GM23338 (cell line): ENCODE results near the gene CACNB1. TPM values are rescaled to one million over a fixed set of nuclear protein-coding genes. Genes with fewer than 3 reads are reported as not detected.

Experiments used
- ATAC-seq: fragments of 200-7000 bp; cut with Tn5 transposase; 3 replicates; pipeline ENCODE4 v1.9.1; 2020
- DNase-seq: peaks from one replicate; pipeline ENCODE4 v3.0.0-alpha.2; 2015; ENCODE audit warnings: low spot score
- H2AFZ ChIP-seq: fragments of 200-600 bp; sonication (generic); 2 replicates; pipeline ENCODE4 v1.8.0; 2016; ENCODE audit warnings: antibody characterized with exemption, mild to moderate bottlenecking, moderate library complexity
- H3F3A ChIP-seq: fragments of 200-600 bp; sonication (generic); replicated peaks from 2 replicates; pipeline ENCODE4 v1.8.0; 2017; ENCODE audit warnings: antibody characterized with exemption, mixed run types, low read depth
- H3K27ac ChIP-seq: fragments of 200-600 bp; sonication (generic); 2 replicates; pipeline ENCODE4 v1.6.1; 2016; ENCODE audit warnings: low read depth
- H3K27me3 ChIP-seq: fragments of 200-600 bp; sonication (generic); 2 replicates; pipeline ENCODE4 v1.8.0; 2016; ENCODE audit warnings: mild to moderate bottlenecking, mixed run types, moderate library complexity; ENCODE audit not compliant: insufficient read depth
- H3K36me3 ChIP-seq: fragments of 200-600 bp; sonication (generic); 2 replicates; pipeline ENCODE4 v1.8.0; 2016; ENCODE audit warnings: mild to moderate bottlenecking; ENCODE audit not compliant: insufficient read depth
- H3K4me1 ChIP-seq: fragments of 200-600 bp; sonication (generic); 2 replicates; pipeline ENCODE4 v1.8.0; 2016; ENCODE audit warnings: mild to moderate bottlenecking, moderate library complexity; ENCODE audit not compliant: insufficient read depth
- H3K4me2 ChIP-seq: fragments of 200-600 bp; sonication (generic); 2 replicates; pipeline ENCODE4 v1.7.1; 2017; ENCODE audit warnings: mixed run types
- H3K4me3 ChIP-seq: fragments of 200-600 bp; sonication (generic); 2 replicates; pipeline ENCODE4 v1.6.1; 2016; ENCODE audit warnings: mixed run types
- H3K79me2 ChIP-seq: fragments of 200-600 bp; sonication (generic); replicated peaks from 2 replicates; pipeline ENCODE4 v1.8.0; 2017; ENCODE audit warnings: mild to moderate bottlenecking; ENCODE audit not compliant: insufficient read depth
- H3K9me2 ChIP-seq: fragments of 200-600 bp; sonication (generic); 2 replicates; pipeline ENCODE4 v1.8.0; 2017; ENCODE audit not compliant: insufficient read depth
- H4K20me1 ChIP-seq: fragments of 200-600 bp; sonication (generic); replicated peaks from 2 replicates; pipeline ENCODE4 v1.8.0; 2017; ENCODE audit warnings: mild to moderate bottlenecking; ENCODE audit not compliant: insufficient read depth
- H3K27ac Mint-ChIP-seq: 2 replicates; pipeline ENCODE4 v1.8.0; 2020; ENCODE audit warnings: inconsistent platforms, mild to moderate bottlenecking, moderate library complexity, mixed read lengths
- H3K27me3 Mint-ChIP-seq: 3 replicates; pipeline ENCODE4 v1.8.0; 2022; ENCODE audit warnings: low read depth, mild to moderate bottlenecking, moderate library complexity, mixed read lengths, inconsistent platforms; ENCODE audit not compliant: insufficient read depth, poor library complexity
- H3K36me3 Mint-ChIP-seq: 3 replicates; pipeline ENCODE4 v1.8.0; 2021; ENCODE audit warnings: low read depth, mild to moderate bottlenecking, inconsistent platforms, moderate library complexity, mixed read lengths
- H3K4me1 Mint-ChIP-seq: 3 replicates; pipeline ENCODE4 v1.8.0; 2020; ENCODE audit warnings: mild to moderate bottlenecking, inconsistent platforms, mixed read lengths
- H3K4me3 Mint-ChIP-seq: 3 replicates; pipeline ENCODE4 v1.8.0; 2021; ENCODE audit warnings: moderate library complexity, mild to moderate bottlenecking, inconsistent platforms, mixed read lengths
- H3K9me3 Mint-ChIP-seq: 3 replicates; pipeline ENCODE4 v1.8.0; 2020; ENCODE audit warnings: moderate library complexity, mild to moderate bottlenecking, inconsistent platforms, mixed read lengths
- CREB1 ChIP-seq: fragments of 250-450 bp; sonication (Bioruptor Pico); IDR thresholded peaks from 2 replicates; pipeline ENCODE4 v1.5.0; 2020; ENCODE audit warnings: low read depth, mild to moderate bottlenecking, moderate library complexity
- CTCF ChIP-seq, 2 experiments: fragments of 200-600 bp in 1 of 2; sonication (generic) in 1 of 2; conservative IDR thresholded peaks; 2 replicates each; pipeline versions ENCODE4 v1.5.1 to v1.6.1; 2016 to 2017; ENCODE audit warnings: antibody characterized with exemption in 2 of 2, low read depth in 2 of 2, mild to moderate bottlenecking in 2 of 2, moderate library complexity in 1 of 2
- EZH2 ChIP-seq: fragments of 200-600 bp; sonication (generic); IDR thresholded peaks from one replicate; pipeline ENCODE4 v1.8.0; 2017; ENCODE audit warnings: antibody characterized with exemption, mild to moderate bottlenecking, low read depth; ENCODE audit not compliant: unreplicated experiment
- EZH2phosphoT487 ChIP-seq: fragments of 200-600 bp; sonication (generic); IDR thresholded peaks from one replicate; pipeline ENCODE4 v1.8.1; 2018; ENCODE audit warnings: antibody characterized with exemption; ENCODE audit not compliant: unreplicated experiment
- JUNB ChIP-seq: IDR thresholded peaks from one replicate; pipeline ENCODE4 v1.6.1; 2016; ENCODE audit warnings: antibody characterized with exemption; ENCODE audit not compliant: unreplicated experiment
- NANOG ChIP-seq: IDR thresholded peaks from 2 replicates; pipeline ENCODE4 v1.6.1; 2016; ENCODE audit warnings: antibody characterized with exemption, borderline replicate concordance
- POLR2AphosphoS5 ChIP-seq: IDR thresholded peaks from 2 replicates; pipeline ENCODE4 v1.6.1; 2016; ENCODE audit warnings: antibody characterized with exemption, low read depth
- STAT1 ChIP-seq: IDR thresholded peaks from one replicate; pipeline ENCODE4 v1.6.1; 2016; ENCODE audit warnings: antibody characterized with exemption; ENCODE audit not compliant: unreplicated experiment
- ZNF114 ChIP-seq: fragments of 250-450 bp; sonication (Bioruptor Pico); IDR thresholded peaks from 2 replicates; pipeline ENCODE4 v1.5.0; 2020; ENCODE audit warnings: mild to moderate bottlenecking, moderate library complexity
- ZNF331 ChIP-seq: fragments of 250-450 bp; sonication (Bioruptor Pico); IDR thresholded peaks from 2 replicates; pipeline ENCODE4 v1.5.0; 2020; ENCODE audit warnings: low read depth, mild to moderate bottlenecking, moderate library complexity
- polyA plus RNA-seq: library from polyadenylated mRNA; unstranded; fragments of >200 nt; fragmentation: Nextera tagmentation; extraction: Ambion mirVana; gene quantifications from 2 replicates; pipeline ENCODE4 v1.2.1, GENCODE V29; 2016
- total RNA-seq: library from RNA; depleted of rRNA; stranded (reverse); fragments of >200 nt; shearing (Covaris generic); gene quantifications from 2 replicates; pipeline ENCODE4 v1.2.3, GENCODE V29; 2014
- TF ChIP-seq, protein P1 (sequence below): IDR thresholded peaks from one replicate; pipeline ENCODE4 v1.6.1; 2018; ENCODE audit warnings: antibody characterized with exemption; ENCODE audit not compliant: unreplicated experiment
- TF ChIP-seq, protein P2 (sequence below): fragments of 250-450 bp; sonication (Bioruptor Pico); IDR thresholded peaks from 2 replicates; pipeline ENCODE4 v1.5.0; 2020; ENCODE audit warnings: mild to moderate bottlenecking, moderate library complexity
- TF ChIP-seq, protein P3 (sequence below): IDR thresholded peaks from 2 replicates; pipeline ENCODE4 v1.6.1; 2016; ENCODE audit warnings: antibody characterized with exemption

The CACNB1 gene
- total and polyA plus RNA-seq, 2 experiments from 2014 or later, result 8.4 to 13.1 TPM

DNA sequence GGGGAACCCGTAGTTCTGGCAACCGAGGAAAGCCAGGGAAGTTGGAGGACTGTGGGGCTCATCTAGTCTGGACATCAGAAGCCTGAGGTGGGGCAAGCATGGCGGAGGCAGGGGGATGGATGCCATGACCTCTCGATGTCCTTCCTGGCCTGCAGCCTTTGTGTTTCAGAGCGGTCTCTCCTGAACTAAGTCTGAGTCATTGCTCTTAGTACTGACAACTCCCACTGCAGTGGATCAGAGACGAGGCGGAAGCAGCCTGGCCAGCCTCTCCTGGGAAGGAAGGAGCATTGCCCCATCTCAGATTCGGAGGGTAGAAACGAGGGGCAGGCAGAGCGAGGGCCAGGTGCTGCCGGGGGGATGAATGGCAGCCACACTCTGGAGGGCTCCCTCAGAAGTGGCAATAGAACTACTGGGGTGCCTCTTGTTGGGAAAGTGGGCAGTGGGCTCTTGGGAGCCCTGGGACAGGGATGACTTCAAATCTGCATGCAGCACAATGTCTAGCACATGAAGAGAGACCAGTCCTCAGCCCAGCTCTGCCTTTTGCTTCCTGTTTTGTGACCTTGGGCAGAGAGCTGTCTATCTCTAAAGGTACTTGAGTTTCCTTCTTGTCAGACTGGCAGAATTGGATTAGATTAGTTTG, 31.9 kb upstream of the CACNB1 start:
- no peaks in the 10 kb centered on the region for H3K9me2 ChIP-seq
- Mint-ChIP-seq H3K4me1 (peaks cover 24% of the 10 kb centered on the region), H3K36me3 (no peaks in the 10 kb centered on the region), H3K9me3 (no peaks in the 10 kb centered on the region), H3K27ac (no peak overlapping the region), H3K4me3 (no peak overlapping the region), H3K27me3 (peaks cover 27% of the 10 kb centered on the region)
- H4K20me1 ChIP-seq, result no peaks in the 10 kb centered on the region
- peak overlapping the region; percentile 10; the same call in 1 of the 2 replicates for H2AFZ ChIP-seq
- no peak overlapping the region for H3K27ac ChIP-seq
- DNase-seq, result no peak
- H3K4me2 ChIP-seq, result no peak overlapping the region
- TF ChIP-seq ZNF331 (CRISPR knock-in tag), result no peak
- TF ChIP-seq POLR2AphosphoS5, result no peak
- TF ChIP-seq, protein P1, sequence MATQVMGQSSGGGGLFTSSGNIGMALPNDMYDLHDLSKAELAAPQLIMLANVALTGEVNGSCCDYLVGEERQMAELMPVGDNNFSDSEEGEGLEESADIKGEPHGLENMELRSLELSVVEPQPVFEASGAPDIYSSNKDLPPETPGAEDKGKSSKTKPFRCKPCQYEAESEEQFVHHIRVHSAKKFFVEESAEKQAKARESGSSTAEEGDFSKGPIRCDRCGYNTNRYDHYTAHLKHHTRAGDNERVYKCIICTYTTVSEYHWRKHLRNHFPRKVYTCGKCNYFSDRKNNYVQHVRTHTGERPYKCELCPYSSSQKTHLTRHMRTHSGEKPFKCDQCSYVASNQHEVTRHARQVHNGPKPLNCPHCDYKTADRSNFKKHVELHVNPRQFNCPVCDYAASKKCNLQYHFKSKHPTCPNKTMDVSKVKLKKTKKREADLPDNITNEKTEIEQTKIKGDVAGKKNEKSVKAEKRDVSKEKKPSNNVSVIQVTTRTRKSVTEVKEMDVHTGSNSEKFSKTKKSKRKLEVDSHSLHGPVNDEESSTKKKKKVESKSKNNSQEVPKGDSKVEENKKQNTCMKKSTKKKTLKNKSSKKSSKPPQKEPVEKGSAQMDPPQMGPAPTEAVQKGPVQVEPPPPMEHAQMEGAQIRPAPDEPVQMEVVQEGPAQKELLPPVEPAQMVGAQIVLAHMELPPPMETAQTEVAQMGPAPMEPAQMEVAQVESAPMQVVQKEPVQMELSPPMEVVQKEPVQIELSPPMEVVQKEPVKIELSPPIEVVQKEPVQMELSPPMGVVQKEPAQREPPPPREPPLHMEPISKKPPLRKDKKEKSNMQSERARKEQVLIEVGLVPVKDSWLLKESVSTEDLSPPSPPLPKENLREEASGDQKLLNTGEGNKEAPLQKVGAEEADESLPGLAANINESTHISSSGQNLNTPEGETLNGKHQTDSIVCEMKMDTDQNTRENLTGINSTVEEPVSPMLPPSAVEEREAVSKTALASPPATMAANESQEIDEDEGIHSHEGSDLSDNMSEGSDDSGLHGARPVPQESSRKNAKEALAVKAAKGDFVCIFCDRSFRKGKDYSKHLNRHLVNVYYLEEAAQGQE, result no peak
- no peak for TF ChIP-seq NANOG
- no peak for TF ChIP-seq CTCF (conservative IDR thresholded peaks at IDR 0.05; ENCODE audit: low read depth in 2 of 2)
- TF ChIP-seq EZH2, result no peak
- TF ChIP-seq ZNF114, result no peak
- TF ChIP-seq, protein P2, sequence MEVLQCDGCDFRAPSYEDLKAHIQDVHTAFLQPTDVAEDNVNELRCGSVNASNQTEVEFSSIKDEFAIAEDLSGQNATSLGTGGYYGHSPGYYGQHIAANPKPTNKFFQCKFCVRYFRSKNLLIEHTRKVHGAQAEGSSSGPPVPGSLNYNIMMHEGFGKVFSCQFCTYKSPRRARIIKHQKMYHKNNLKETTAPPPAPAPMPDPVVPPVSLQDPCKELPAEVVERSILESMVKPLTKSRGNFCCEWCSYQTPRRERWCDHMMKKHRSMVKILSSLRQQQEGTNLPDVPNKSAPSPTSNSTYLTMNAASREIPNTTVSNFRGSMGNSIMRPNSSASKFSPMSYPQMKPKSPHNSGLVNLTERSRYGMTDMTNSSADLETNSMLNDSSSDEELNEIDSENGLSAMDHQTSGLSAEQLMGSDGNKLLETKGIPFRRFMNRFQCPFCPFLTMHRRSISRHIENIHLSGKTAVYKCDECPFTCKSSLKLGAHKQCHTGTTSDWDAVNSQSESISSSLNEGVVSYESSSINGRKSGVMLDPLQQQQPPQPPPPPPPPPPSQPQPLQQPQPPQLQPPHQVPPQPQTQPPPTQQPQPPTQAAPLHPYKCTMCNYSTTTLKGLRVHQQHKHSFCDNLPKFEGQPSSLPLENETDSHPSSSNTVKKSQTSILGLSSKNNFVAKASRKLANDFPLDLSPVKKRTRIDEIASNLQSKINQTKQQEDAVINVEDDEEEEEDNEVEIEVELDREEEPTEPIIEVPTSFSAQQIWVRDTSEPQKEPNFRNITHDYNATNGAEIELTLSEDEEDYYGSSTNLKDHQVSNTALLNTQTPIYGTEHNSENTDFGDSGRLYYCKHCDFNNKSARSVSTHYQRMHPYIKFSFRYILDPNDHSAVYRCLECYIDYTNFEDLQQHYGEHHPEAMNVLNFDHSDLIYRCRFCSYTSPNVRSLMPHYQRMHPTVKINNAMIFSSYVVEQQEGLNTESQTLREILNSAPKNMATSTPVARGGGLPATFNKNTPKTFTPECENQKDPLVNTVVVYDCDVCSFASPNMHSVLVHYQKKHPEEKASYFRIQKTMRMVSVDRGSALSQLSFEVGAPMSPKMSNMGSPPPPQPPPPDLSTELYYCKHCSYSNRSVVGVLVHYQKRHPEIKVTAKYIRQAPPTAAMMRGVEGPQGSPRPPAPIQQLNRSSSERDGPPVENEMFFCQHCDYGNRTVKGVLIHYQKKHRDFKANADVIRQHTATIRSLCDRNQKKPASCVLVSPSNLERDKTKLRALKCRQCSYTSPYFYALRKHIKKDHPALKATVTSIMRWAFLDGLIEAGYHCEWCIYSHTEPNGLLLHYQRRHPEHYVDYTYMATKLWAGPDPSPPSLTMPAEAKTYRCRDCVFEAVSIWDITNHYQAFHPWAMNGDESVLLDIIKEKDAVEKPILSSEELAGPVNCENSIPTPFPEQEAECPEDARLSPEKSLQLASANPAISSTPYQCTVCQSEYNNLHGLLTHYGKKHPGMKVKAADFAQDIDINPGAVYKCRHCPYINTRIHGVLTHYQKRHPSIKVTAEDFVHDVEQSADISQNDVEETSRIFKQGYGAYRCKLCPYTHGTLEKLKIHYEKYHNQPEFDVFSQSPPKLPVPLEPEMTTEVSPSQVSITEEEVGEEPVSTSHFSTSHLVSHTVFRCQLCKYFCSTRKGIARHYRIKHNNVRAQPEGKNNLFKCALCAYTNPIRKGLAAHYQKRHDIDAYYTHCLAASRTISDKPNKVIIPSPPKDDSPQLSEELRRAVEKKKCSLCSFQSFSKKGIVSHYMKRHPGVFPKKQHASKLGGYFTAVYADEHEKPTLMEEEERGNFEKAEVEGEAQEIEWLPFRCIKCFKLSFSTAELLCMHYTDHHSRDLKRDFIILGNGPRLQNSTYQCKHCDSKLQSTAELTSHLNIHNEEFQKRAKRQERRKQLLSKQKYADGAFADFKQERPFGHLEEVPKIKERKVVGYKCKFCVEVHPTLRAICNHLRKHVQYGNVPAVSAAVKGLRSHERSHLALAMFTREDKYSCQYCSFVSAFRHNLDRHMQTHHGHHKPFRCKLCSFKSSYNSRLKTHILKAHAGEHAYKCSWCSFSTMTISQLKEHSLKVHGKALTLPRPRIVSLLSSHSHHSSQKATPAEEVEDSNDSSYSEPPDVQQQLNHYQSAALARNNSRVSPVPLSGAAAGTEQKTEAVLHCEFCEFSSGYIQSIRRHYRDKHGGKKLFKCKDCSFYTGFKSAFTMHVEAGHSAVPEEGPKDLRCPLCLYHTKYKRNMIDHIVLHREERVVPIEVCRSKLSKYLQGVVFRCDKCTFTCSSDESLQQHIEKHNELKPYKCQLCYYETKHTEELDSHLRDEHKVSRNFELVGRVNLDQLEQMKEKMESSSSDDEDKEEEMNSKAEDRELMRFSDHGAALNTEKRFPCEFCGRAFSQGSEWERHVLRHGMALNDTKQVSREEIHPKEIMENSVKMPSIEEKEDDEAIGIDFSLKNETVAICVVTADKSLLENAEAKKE (CRISPR knock-in tag), result no peak
- TF ChIP-seq, protein P3, sequence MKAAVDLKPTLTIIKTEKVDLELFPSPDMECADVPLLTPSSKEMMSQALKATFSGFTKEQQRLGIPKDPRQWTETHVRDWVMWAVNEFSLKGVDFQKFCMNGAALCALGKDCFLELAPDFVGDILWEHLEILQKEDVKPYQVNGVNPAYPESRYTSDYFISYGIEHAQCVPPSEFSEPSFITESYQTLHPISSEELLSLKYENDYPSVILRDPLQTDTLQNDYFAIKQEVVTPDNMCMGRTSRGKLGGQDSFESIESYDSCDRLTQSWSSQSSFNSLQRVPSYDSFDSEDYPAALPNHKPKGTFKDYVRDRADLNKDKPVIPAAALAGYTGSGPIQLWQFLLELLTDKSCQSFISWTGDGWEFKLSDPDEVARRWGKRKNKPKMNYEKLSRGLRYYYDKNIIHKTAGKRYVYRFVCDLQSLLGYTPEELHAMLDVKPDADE, result no peak
- no peak for TF ChIP-seq EZH2phosphoT487
- TF ChIP-seq CREB1 (CRISPR knock-in tag), result no peak
- no peak for TF ChIP-seq JUNB
- no peak for TF ChIP-seq STAT1
- no peaks in the 10 kb centered on the region for H3K79me2 ChIP-seq
- ATAC-seq, result no peak
- peaks cover 9% of the 10 kb centered on the region for H3K4me1 ChIP-seq
- H3K27me3 ChIP-seq, result peaks cover 19% of the 10 kb centered on the region
- H3K36me3 ChIP-seq, result no peaks in the 10 kb centered on the region
- peaks cover 9% of the 10 kb centered on the region; the same call in 1 of the 2 replicates for H3F3A ChIP-seq
- no peak overlapping the region for H3K4me3 ChIP-seq
